GM12872 (cell line): Measurements from ENCODE around the gene CFDP1.

Experiments
- CTCF ChIP-seq: IDR thresholded peaks from 3 replicates; pipeline ENCODE4 v1.5.1; 2011; ENCODE audit warnings: low read depth, mild to moderate bottlenecking, low read length, moderate library complexity; ENCODE audit not compliant: insufficient read depth

Gene CFDP1

GRCh38 chr16:75371171-75371570, 62.1 kb downstream of the CFDP1 start:
- TF ChIP-seq CTCF, result no peak

- TF ChIP-seq CTCF, result no peak
These were observed 69.0 kb downstream of the CFDP1 start for GRCh38 chr16:75364286-75364791.

GRCh38 chr16:75362846-75363245, 70.5 kb downstream of the CFDP1 start:
- TF ChIP-seq CTCF, result no peak

GRCh38 chr16:75361936-75362335, 71.4 kb downstream of the CFDP1 start:
- TF ChIP-seq CTCF, result no peak

GRCh38 chr16:75354170-75354569, 79.1 kb downstream of the CFDP1 start:
- no peak for TF ChIP-seq CTCF

- no peak for TF ChIP-seq CTCF
These were observed 82.1 kb downstream of the CFDP1 start for GRCh38 chr16:75351183-75351582.

- TF ChIP-seq CTCF, result no peak
These were observed 87.6 kb downstream of the CFDP1 start for GRCh38 chr16:75345711-75346110.

GRCh38 chr16:75343941-75344340, 89.4 kb downstream of the CFDP1 start:
- TF ChIP-seq CTCF, result no peak
